ENCODE measurements around the gene PLIN1. TPM values are rescaled to one million over a fixed set of nuclear protein-coding genes. Genes with fewer than 3 reads are reported as not detected.

PLIN1 gene
- total and polyA plus RNA-seq, 2 experiments from 2014 or later = 0.21 to 0.90 TPM

DNA sequence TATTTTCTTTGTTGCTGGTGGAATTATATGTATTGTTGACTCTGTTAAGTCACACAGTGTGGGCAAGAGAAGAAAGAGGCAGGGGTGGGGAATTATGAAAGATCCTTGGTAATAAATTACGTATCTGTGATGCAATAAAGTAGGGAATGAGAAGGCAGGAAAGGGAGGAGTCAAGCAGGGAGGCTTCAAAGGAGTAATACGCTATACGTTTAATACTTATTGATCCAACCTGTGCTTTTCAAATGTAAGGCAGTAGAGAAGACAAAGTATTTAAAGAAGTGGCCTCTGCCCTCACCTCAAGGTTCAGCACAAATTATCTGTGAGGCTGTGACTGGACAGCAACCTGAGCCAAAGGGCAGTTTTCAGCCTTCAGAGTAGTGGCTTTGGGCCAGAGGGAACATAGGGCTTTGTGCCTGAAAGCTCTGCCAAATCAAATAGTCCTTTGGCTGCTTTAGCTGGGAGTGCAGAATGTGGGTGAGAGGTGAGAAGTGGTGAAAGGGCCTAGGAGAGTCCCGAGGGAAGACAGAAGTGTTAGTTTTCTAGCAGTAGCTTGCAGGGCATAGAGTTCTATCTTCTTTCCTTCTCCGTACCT, 1.2 kb upstream of the PLIN1 start (continued):
- no peak for TF ChIP-seq ETS1 (IDR thresholded peaks at IDR 0.05)
- no peak for TF ChIP-seq EZH2 (IDR thresholded peaks at IDR 0.05; ENCODE audit: low read depth, unreplicated experiment)

DNA sequence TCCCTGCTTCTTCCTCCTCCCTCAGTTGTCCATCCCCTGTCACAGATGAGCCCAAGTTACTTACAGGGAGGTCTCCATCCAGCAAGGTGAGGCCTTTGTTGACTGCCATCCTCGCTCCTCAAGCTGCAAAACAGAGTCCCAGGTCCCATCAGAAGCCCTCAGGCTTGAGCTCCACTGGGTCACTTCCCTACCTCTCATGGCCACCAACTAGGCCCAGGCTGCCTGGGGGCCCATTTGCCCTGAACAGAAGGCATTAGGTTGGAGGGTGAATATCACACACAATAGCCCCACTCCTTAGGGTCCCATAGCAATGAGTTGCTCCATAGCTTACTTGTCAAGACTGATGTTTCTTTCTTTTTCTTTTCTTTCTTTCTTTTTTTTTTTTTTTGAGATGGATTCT, 1.8 kb downstream of the PLIN1 start:
- H3K9me2 ChIP-seq (ENCODE audit: insufficient read depth) = no peaks in the 10 kb centered on the region
- H4K20me1 ChIP-seq (replicated peaks; ENCODE audit: insufficient read depth) = no peaks in the 10 kb centered on the region
- H3K9me3 Mint-ChIP-seq = no peaks in the 10 kb centered on the region
- no peak overlapping the region for H3K27ac Mint-ChIP-seq
- H3K79me2 ChIP-seq (replicated peaks; ENCODE audit: insufficient read depth) = no peaks in the 10 kb centered on the region
- H2AFZ ChIP-seq = no peak overlapping the region
- peaks cover 10% of the 10 kb centered on the region; the same call in 2 of the 3 replicates for H3K4me1 Mint-ChIP-seq
- no peaks in the 10 kb centered on the region for H3K4me1 ChIP-seq (ENCODE audit: insufficient read depth)
- TF ChIP-seq, protein P1, sequence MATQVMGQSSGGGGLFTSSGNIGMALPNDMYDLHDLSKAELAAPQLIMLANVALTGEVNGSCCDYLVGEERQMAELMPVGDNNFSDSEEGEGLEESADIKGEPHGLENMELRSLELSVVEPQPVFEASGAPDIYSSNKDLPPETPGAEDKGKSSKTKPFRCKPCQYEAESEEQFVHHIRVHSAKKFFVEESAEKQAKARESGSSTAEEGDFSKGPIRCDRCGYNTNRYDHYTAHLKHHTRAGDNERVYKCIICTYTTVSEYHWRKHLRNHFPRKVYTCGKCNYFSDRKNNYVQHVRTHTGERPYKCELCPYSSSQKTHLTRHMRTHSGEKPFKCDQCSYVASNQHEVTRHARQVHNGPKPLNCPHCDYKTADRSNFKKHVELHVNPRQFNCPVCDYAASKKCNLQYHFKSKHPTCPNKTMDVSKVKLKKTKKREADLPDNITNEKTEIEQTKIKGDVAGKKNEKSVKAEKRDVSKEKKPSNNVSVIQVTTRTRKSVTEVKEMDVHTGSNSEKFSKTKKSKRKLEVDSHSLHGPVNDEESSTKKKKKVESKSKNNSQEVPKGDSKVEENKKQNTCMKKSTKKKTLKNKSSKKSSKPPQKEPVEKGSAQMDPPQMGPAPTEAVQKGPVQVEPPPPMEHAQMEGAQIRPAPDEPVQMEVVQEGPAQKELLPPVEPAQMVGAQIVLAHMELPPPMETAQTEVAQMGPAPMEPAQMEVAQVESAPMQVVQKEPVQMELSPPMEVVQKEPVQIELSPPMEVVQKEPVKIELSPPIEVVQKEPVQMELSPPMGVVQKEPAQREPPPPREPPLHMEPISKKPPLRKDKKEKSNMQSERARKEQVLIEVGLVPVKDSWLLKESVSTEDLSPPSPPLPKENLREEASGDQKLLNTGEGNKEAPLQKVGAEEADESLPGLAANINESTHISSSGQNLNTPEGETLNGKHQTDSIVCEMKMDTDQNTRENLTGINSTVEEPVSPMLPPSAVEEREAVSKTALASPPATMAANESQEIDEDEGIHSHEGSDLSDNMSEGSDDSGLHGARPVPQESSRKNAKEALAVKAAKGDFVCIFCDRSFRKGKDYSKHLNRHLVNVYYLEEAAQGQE (IDR thresholded peaks at IDR 0.05; ENCODE audit: unreplicated experiment) = no peak
- H3K27ac ChIP-seq (ENCODE audit: low read depth) = no peak overlapping the region
- DNase-seq (ENCODE audit: low spot score) (no peak), ATAC-seq (no peak)
- H3K27me3 Mint-ChIP-seq (ENCODE audit: insufficient read depth, low read depth, poor library complexity) = peaks cover 14% of the 10 kb centered on the region
- no peaks in the 10 kb centered on the region for H3K27me3 ChIP-seq (ENCODE audit: insufficient read depth)
- no peaks in the 10 kb centered on the region for H3K36me3 Mint-ChIP-seq (ENCODE audit: low read depth)
- no peaks in the 10 kb centered on the region for H3K36me3 ChIP-seq (ENCODE audit: insufficient read depth)
- no peaks in the 10 kb centered on the region for H3F3A ChIP-seq (replicated peaks; ENCODE audit: low read depth)
- no peak overlapping the region for H3K4me2 ChIP-seq
- no peak overlapping the region; the same call in 2 of the 3 replicates for H3K4me3 Mint-ChIP-seq
- no peak overlapping the region for H3K4me3 ChIP-seq

GRCh38 chr15:89675606-89676005, 3.6 kb downstream of the PLIN1 start:
- Histone ChIP-seq H4K20me1 (replicated peaks; ENCODE audit: insufficient read depth) (no peaks in the 10 kb centered on the region), H3K79me2 (replicated peaks; ENCODE audit: insufficient read depth) (no peaks in the 10 kb centered on the region), H3F3A (replicated peaks; ENCODE audit: low read depth) (no peaks in the 10 kb centered on the region), H3K9me2 (ENCODE audit: insufficient read depth) (no peaks in the 10 kb centered on the region), H3K4me3 (no peak overlapping the region), H3K27ac (ENCODE audit: low read depth) (no peak overlapping the region), H2AFZ (no peak overlapping the region), H3K4me1 (ENCODE audit: insufficient read depth) (no peaks in the 10 kb centered on the region), H3K4me2 (no peak overlapping the region), H3K27me3 (ENCODE audit: insufficient read depth) (no peaks in the 10 kb centered on the region), H3K36me3 (ENCODE audit: insufficient read depth) (no peaks in the 10 kb centered on the region)
- H3K4me1 Mint-ChIP-seq = peaks cover 10% of the 10 kb centered on the region; the same call in 2 of the 3 replicates
- H3K27ac Mint-ChIP-seq = no peak overlapping the region
- no peaks in the 10 kb centered on the region for H3K36me3 Mint-ChIP-seq (ENCODE audit: low read depth)
- no peak for DNase-seq (ENCODE audit: low spot score)
- H3K9me3 Mint-ChIP-seq = no peaks in the 10 kb centered on the region
- no peak for ATAC-seq
- H3K4me3 Mint-ChIP-seq = no peak overlapping the region
- H3K27me3 Mint-ChIP-seq (ENCODE audit: insufficient read depth, low read depth, poor library complexity) = peaks cover 16% of the 10 kb centered on the region
- TF ChIP-seq, protein P1 (IDR thresholded peaks at IDR 0.05; ENCODE audit: unreplicated experiment) = no peak
- TF ChIP-seq POLR2AphosphoS5 (IDR thresholded peaks at IDR 0.05; ENCODE audit: low read depth) = no peak
- no peak for TF ChIP-seq ETS1 (IDR thresholded peaks at IDR 0.05)
- no peak for TF ChIP-seq NANOG (IDR thresholded peaks at IDR 0.05; ENCODE audit: borderline replicate concordance)
- TF ChIP-seq ZNF114 (CRISPR knock-in tag; IDR thresholded peaks at IDR 0.05) = no peak
- no peak for TF ChIP-seq STAT1 (IDR thresholded peaks at IDR 0.05; ENCODE audit: unreplicated experiment)
- no peak for TF ChIP-seq JUNB (IDR thresholded peaks at IDR 0.05; ENCODE audit: unreplicated experiment)
- TF ChIP-seq EZH2 (IDR thresholded peaks at IDR 0.05; ENCODE audit: low read depth, unreplicated experiment) = no peak
- no peak for TF ChIP-seq CTCF (conservative IDR thresholded peaks at IDR 0.05; ENCODE audit: low read depth in 2 of 2)

All from GM23338 (cell line).